Thyroid gland (tissue), 4 donors: ENCODE results near the gene PACS2.
"Not testable (repeated sequence)": the region's sequence is repeated elsewhere in the genome, so short reads cannot be mapped to it uniquely, and the experiment has no call there.

Experiments used
- POLR2A ChIP-seq, 2 donors: fragments of 450-650 bp; IDR thresholded peaks; one replicate each; pipeline ENCODE4 v1.6.1; 2017; ENCODE audit warnings: antibody characterized with exemption in 2 of 2, mild to moderate bottlenecking in 2 of 2, moderate library complexity in 1 of 2
- TF ChIP-seq, protein P1 (sequence below), 6 experiments: fragments of 200-600 bp in 3 of 6; fragments of 450-650 bp in 3 of 6; sonication (generic) in 3 of 6; IDR thresholded peaks; one replicate each; pipeline ENCODE4 v1.5.1; 2016 to 2019; ENCODE audit warnings: antibody characterized with exemption in 6 of 6, mild to moderate bottlenecking in 2 of 6, inconsistent platforms in 1 of 6, moderate library complexity in 1 of 6

DNA sequence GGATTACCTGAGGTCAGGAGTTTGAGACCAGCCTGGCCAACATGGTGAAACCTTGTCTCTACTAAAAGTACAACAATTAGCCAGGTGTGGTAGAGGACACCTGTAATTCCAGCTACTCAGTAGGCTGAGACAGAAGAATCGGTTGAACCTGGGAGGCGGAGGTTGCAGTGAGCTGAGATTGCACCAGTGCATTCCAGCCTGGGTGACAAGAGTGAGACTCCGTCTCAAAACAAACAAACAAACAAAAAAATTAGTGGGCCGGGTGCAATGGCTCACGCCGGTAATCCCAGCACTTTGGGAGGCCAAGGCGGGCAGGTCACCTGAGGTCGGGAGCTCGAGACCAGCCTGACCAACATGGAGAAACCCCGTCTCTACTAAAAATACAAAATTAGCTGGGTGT, 46.9 kb downstream of the PACS2 start:
- TF ChIP-seq, protein P1, sequence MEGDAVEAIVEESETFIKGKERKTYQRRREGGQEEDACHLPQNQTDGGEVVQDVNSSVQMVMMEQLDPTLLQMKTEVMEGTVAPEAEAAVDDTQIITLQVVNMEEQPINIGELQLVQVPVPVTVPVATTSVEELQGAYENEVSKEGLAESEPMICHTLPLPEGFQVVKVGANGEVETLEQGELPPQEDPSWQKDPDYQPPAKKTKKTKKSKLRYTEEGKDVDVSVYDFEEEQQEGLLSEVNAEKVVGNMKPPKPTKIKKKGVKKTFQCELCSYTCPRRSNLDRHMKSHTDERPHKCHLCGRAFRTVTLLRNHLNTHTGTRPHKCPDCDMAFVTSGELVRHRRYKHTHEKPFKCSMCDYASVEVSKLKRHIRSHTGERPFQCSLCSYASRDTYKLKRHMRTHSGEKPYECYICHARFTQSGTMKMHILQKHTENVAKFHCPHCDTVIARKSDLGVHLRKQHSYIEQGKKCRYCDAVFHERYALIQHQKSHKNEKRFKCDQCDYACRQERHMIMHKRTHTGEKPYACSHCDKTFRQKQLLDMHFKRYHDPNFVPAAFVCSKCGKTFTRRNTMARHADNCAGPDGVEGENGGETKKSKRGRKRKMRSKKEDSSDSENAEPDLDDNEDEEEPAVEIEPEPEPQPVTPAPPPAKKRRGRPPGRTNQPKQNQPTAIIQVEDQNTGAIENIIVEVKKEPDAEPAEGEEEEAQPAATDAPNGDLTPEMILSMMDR (IDR thresholded peaks at IDR 0.05) = not testable (repeated sequence)
- TF ChIP-seq POLR2A (IDR thresholded peaks at IDR 0.05) = not testable (repeated sequence)
